WTC11 (cell line): ENCODE measurements around the gene HSDL1. TPM values are rescaled to one million over a fixed set of nuclear protein-coding genes. Genes with fewer than 3 reads are reported as not detected.
A peak's percentile ranks its signal among the peaks of the same experiment; 100 is the strongest.

Experiments
- ATAC-seq: fragments of 200-7000 bp; cut with Tn5 transposase; 2 replicates; pipeline ENCODE4 v1.10.0; 2021; ENCODE audit warnings: mild to moderate bottlenecking, moderate library complexity
- CTCF ChIA-PET: fragments of 300-600 bp; sonication (Branson Sonifier 250); formaldehyde crosslinking; loops from one replicate; lab custom pipeline; 2021; ENCODE audit warnings: antibody characterized with exemption; lab: Charles Lee
- POLR2A ChIA-PET: fragments of 350-600 bp; sonication (Branson Sonifier 250); formaldehyde crosslinking; loops from one replicate; lab custom pipeline; 2021; ENCODE audit warnings: antibody characterized with exemption; lab: Charles Lee
- DNase-seq: peaks from one replicate; pipeline ENCODE4 v3.0.0; 2021; ENCODE audit warnings: low spot score
- H3K27ac Mint-ChIP-seq: 2 replicates; pipeline ENCODE4 v1.8.0; 2021; ENCODE audit warnings: mixed read lengths
- H3K27me3 Mint-ChIP-seq: 2 replicates; pipeline ENCODE4 v1.8.0; 2021; ENCODE audit warnings: low read depth, mild to moderate bottlenecking, moderate library complexity, mixed read lengths
- H3K36me3 Mint-ChIP-seq: 2 replicates; pipeline ENCODE4 v1.8.0; 2021; ENCODE audit warnings: mixed read lengths
- H3K4me1 Mint-ChIP-seq: 2 replicates; pipeline ENCODE4 v1.8.0; 2022; ENCODE audit warnings: mixed read lengths
- H3K4me3 Mint-ChIP-seq: 2 replicates; pipeline ENCODE4 v1.8.0; 2021; ENCODE audit warnings: mild to moderate bottlenecking, moderate library complexity, mixed read lengths
- H3K9me3 Mint-ChIP-seq: 2 replicates; pipeline ENCODE4 v1.8.0; 2021; ENCODE audit warnings: mixed read lengths
- ATF2 ChIP-seq: sonication (generic); formaldehyde crosslinking; IDR thresholded peaks from 2 replicates; pipeline ENCODE4 v1.8.1; 2022; ENCODE audit warnings: low read depth, missing genetic modification reagents, borderline replicate concordance
- CREM ChIP-seq: sonication (generic); formaldehyde crosslinking; IDR thresholded peaks from 2 replicates; pipeline ENCODE4 v1.8.1; 2022; ENCODE audit warnings: mild to moderate bottlenecking, missing genetic modification reagents, moderate library complexity
- E2F1 ChIP-seq: sonication (generic); formaldehyde crosslinking; IDR thresholded peaks from 2 replicates; pipeline ENCODE4 v1.8.0; 2022; ENCODE audit warnings: mild to moderate bottlenecking, missing genetic modification reagents
- ELF4 ChIP-seq: sonication (generic); formaldehyde crosslinking; IDR thresholded peaks from 2 replicates; pipeline ENCODE4 v1.8.1; 2022; ENCODE audit warnings: low read depth, mild to moderate bottlenecking, moderate library complexity, missing genetic modification reagents
- ETV6 ChIP-seq: sonication (generic); formaldehyde crosslinking; IDR thresholded peaks from 2 replicates; pipeline ENCODE4 v1.8.1; 2022; ENCODE audit warnings: mild to moderate bottlenecking, missing genetic modification reagents
- HMGA2 ChIP-seq: fragments of 250-450 bp; sonication (Bioruptor Pico); IDR thresholded peaks from 2 replicates; pipeline ENCODE4 v1.4.0; 2021; ENCODE audit warnings: mild to moderate bottlenecking, moderate library complexity
- IRF2 ChIP-seq: sonication (generic); formaldehyde crosslinking; IDR thresholded peaks from 2 replicates; pipeline ENCODE4 v1.8.0; 2022; ENCODE audit warnings: low read depth, missing genetic modification reagents, borderline replicate concordance
- KAT7 ChIP-seq: sonication (generic); formaldehyde crosslinking; IDR thresholded peaks from 2 replicates; pipeline ENCODE4 v1.8.1; 2023; ENCODE audit warnings: missing genetic modification reagents, mild to moderate bottlenecking, borderline replicate concordance
- MAX ChIP-seq: sonication (generic); formaldehyde crosslinking; IDR thresholded peaks from 2 replicates; pipeline ENCODE4 v1.8.0; 2022; ENCODE audit warnings: mild to moderate bottlenecking, missing genetic modification reagents
- NFE2L1 ChIP-seq: sonication (generic); formaldehyde crosslinking; IDR thresholded peaks from 2 replicates; pipeline ENCODE4 v1.8.1; 2023; ENCODE audit warnings: missing genetic modification reagents
- NR2C2 ChIP-seq: sonication (generic); formaldehyde crosslinking; IDR thresholded peaks from 2 replicates; pipeline ENCODE4 v1.8.0; 2022; ENCODE audit warnings: mild to moderate bottlenecking, missing genetic modification reagents
- RORB ChIP-seq: fragments of 250-450 bp; sonication (Bioruptor Pico); IDR thresholded peaks from 2 replicates; pipeline ENCODE4 v1.9.0; 2021; ENCODE audit warnings: mild to moderate bottlenecking
- ZBTB43 ChIP-seq: sonication (generic); formaldehyde crosslinking; IDR thresholded peaks from 2 replicates; pipeline ENCODE4 v1.8.1; 2023; ENCODE audit warnings: mild to moderate bottlenecking, missing genetic modification reagents
- ZNF121 ChIP-seq: sonication (generic); formaldehyde crosslinking; IDR thresholded peaks from 2 replicates; pipeline ENCODE4 v1.8.0; 2023; ENCODE audit warnings: missing genetic modification reagents
- ZNF281 ChIP-seq: sonication (generic); formaldehyde crosslinking; IDR thresholded peaks from 2 replicates; pipeline ENCODE4 v1.8.0; 2023; ENCODE audit warnings: mild to moderate bottlenecking, missing genetic modification reagents
- ZNF423 ChIP-seq: fragments of 250-450 bp; sonication (Bioruptor Pico); IDR thresholded peaks from 2 replicates; pipeline ENCODE4 v2.1.2; 2022; ENCODE audit warnings: mild to moderate bottlenecking, moderate library complexity
- ZNF512 ChIP-seq: sonication (generic); formaldehyde crosslinking; IDR thresholded peaks from 2 replicates; pipeline ENCODE4 v1.8.1; 2022; ENCODE audit warnings: missing genetic modification reagents, borderline replicate concordance
- total RNA-seq: library from RNA; stranded (reverse); gene quantifications from 3 replicates; pipeline ENCODE4 v1.2.3, GENCODE V29; 2021

The HSDL1 gene
- total RNA-seq, 1 experiment from 2014 or later = 48.6 TPM

GRCh38 chr16:84137287-84137686, 7.7 kb downstream of the HSDL1 start (continued):
- no peak for TF ChIP-seq IRF2 (CRISPR knock-in tag)
- TF ChIP-seq ELF4 (CRISPR knock-in tag) = no peak
- no peak for TF ChIP-seq NR2C2
- no peak for TF ChIP-seq ZNF423 (CRISPR knock-in tag)
- TF ChIP-seq NFE2L1 (CRISPR knock-in tag) = no peak
- TF ChIP-seq ZNF121 (CRISPR knock-in tag) = no peak
- no peak for TF ChIP-seq MAX (CRISPR knock-in tag)
- no peak for TF ChIP-seq HMGA2

- H3K4me1 Mint-ChIP-seq = peaks cover 57% of the 10 kb centered on the region
- H3K4me3 Mint-ChIP-seq = no peak overlapping the region
- no peaks in the 10 kb centered on the region for H3K27me3 Mint-ChIP-seq
- CTCF ChIA-PET = interaction anchor here (0.9 to 1.1 kb wide), 2 partner anchors 50 to 52 kb away, joined by 4 to 5 read pairs; partner anchors contain the start of gene TAF1C
- POLR2A ChIA-PET = interaction anchor here (0.7 to 1.1 kb wide), 3 partner anchors 12 to 50 kb away, joined by 3 read pairs; partner anchors contain the start of genes MBTPS1 and TAF1C
- ATAC-seq (no peak), DNase-seq (no peak)
- peak overlapping the region; percentile 86 for H3K27ac Mint-ChIP-seq
- H3K36me3 Mint-ChIP-seq = no peaks in the 10 kb centered on the region
- no peak for TF ChIP-seq ZNF512 (CRISPR knock-in tag)
- no peaks in the 10 kb centered on the region for H3K9me3 Mint-ChIP-seq
These were observed 8.4 kb downstream of the HSDL1 start for GRCh38 chr16:84136331-84137125.

GRCh38 chr16:84132527-84133285, 12.3 kb downstream of the HSDL1 start:
- Mint-ChIP-seq H3K36me3 (peaks cover 26% of the 10 kb centered on the region), H3K4me3 (no peak overlapping the region)
- TF ChIP-seq RORB (CRISPR knock-in tag) = no peak
- no peak for TF ChIP-seq E2F1 (CRISPR knock-in tag)
- TF ChIP-seq ETV6 = no peak
- TF ChIP-seq ZNF281 (CRISPR knock-in tag) = no peak
- TF ChIP-seq ATF2 (CRISPR knock-in tag) = no peak
- TF ChIP-seq ZBTB43 = no peak
- no peak for TF ChIP-seq CREM (CRISPR knock-in tag)
- no peak for TF ChIP-seq KAT7 (CRISPR knock-in tag)
- TF ChIP-seq, all 79 proteins: peak for 0
- ATAC-seq (no peak), DNase-seq (no peak)
- H3K27me3 Mint-ChIP-seq = no peaks in the 10 kb centered on the region
- H3K27ac Mint-ChIP-seq = 0 out of 2 replicates have a peak overlapping the region, but pooled peaks have one; percentile 52
- H3K4me1 Mint-ChIP-seq = peaks cover 28% of the 10 kb centered on the region
- no peaks in the 10 kb centered on the region for H3K9me3 Mint-ChIP-seq
- ChIA-PET POLR2A (interaction anchor here (0.6 kb wide), 1 partner anchor 40 kb away, joined by 4 read pairs; no protein-coding TSS in a partner anchor), CTCF (interaction anchor here (0.6 to 1.0 kb wide), 2 partner anchors 16 to 24 kb away, joined by 3 read pairs; partner anchors contain the start of gene MBTPS1)
